CD4-positive, alpha-beta T cell (primary cell): ENCODE measurements around the gene DYNLT5. TPM values are rescaled to one million over a fixed set of nuclear protein-coding genes. Genes with fewer than 3 reads are reported as not detected.
"Not testable (repeated sequence)": the region's sequence is repeated elsewhere in the genome, so short reads cannot be mapped to it uniquely, and the experiment has no call there.

Experiments
- ATAC-seq: fragments of 200-7000 bp; cut with Tn5 transposase; one replicate; pipeline ENCODE4 v1.10.0; 2022; ENCODE audit warnings: mild to moderate bottlenecking; ENCODE audit not compliant: poor library complexity
- CTCF ChIA-PET: fragments of 350-600 bp; sonication (Branson Sonifier 250); formaldehyde crosslinking; loops from one replicate; lab custom pipeline; 2021; ENCODE audit warnings: antibody characterized with exemption, inconsistent platforms; lab: Charles Lee
- POLR2A ChIA-PET: fragments of 350-600 bp; sonication (Branson Sonifier 250); formaldehyde crosslinking; loops from one replicate; lab custom pipeline; 2021; ENCODE audit warnings: antibody characterized with exemption, inconsistent platforms; lab: Charles Lee
- DNase-seq, 14 experiments: peaks; one replicate each; pipeline ENCODE4 v3.0.0-alpha.2; 2013 to 2020; ENCODE audit warnings: mixed read lengths in 2 of 14
- H3K27ac ChIP-seq, 2 donors: one replicate each; pipeline versions ENCODE4 v1.5.1 to v1.7.0; 2013; ENCODE audit warnings: low read length in 2 of 2, low read depth in 1 of 2, mild to moderate bottlenecking in 1 of 2
- H3K27me3 ChIP-seq, 2 experiments: 1 replicate in 1 of 2; 2 replicates in 1 of 2; pipeline versions ENCODE4 v1.6.1 to v1.7.0; 2013; ENCODE audit warnings: low read length in 2 of 2, control low read depth in 1 of 2, mild to moderate bottlenecking in 1 of 2, moderate library complexity in 1 of 2; ENCODE audit not compliant: insufficient read depth in 2 of 2, control insufficient read depth in 1 of 2
- H3K36me3 ChIP-seq: one replicate; pipeline ENCODE4 v1.6.1; 2013; ENCODE audit warnings: low read length, control low read depth; ENCODE audit not compliant: insufficient read depth
- H3K4me1 ChIP-seq: one replicate; pipeline ENCODE4 v1.6.1; 2013; ENCODE audit warnings: low read length, control low read depth; ENCODE audit not compliant: insufficient read depth
- H3K4me3 ChIP-seq: one replicate; pipeline ENCODE4 v1.5.1; 2013; ENCODE audit warnings: mild to moderate bottlenecking, low read length, moderate library complexity
- H3K9me3 ChIP-seq, 2 experiments: 1 replicate in 1 of 2; 2 replicates in 1 of 2; pipeline versions ENCODE4 v1.6.1 to v1.7.0; 2013; ENCODE audit warnings: low read length in 2 of 2, mild to moderate bottlenecking in 2 of 2, control low read depth in 1 of 2, moderate library complexity in 1 of 2; ENCODE audit not compliant: control insufficient read depth in 1 of 2, insufficient read depth in 1 of 2
- H3K27ac Mint-ChIP-seq: one replicate; pipeline ENCODE4 v1.8.0; 2020; ENCODE audit warnings: mixed read lengths
- H3K27me3 Mint-ChIP-seq: one replicate; pipeline ENCODE4 v1.8.0; 2021; ENCODE audit warnings: mixed read lengths
- H3K36me3 Mint-ChIP-seq: one replicate; pipeline ENCODE4 v1.8.0; 2021; ENCODE audit warnings: low read depth, mixed read lengths
- H3K4me1 Mint-ChIP-seq: one replicate; pipeline ENCODE4 v1.8.0; 2021; ENCODE audit warnings: low read depth, mixed read lengths
- H3K4me3 Mint-ChIP-seq: one replicate; pipeline ENCODE4 v1.8.0; 2020; ENCODE audit warnings: mild to moderate bottlenecking, mixed read lengths
- H3K9me3 Mint-ChIP-seq: one replicate; pipeline ENCODE4 v1.8.0; 2020; ENCODE audit warnings: mixed read lengths
- CTCF ChIP-seq: fragments of 200-600 bp; IDR thresholded peaks from one replicate; pipeline ENCODE4 v1.8.0; 2022; ENCODE audit warnings: antibody characterized with exemption, mild to moderate bottlenecking
- intact Hi-C, 2 experiments: fragments of 100-400 bp; cut with DNase I in 1 of 2; cut with micrococcal nuclease in 1 of 2; formaldehyde crosslinking; loops; one replicate each; pipeline versions ENCODE4 v1.15.1 to v1.9.0; 2023 to 2025; cut with DNase I, micrococcal nuclease
- total RNA-seq, 174 experiments: library from RNA in 2 of 174; stranded (reverse) in 2 of 174; gene quantifications; one replicate each; pipeline ENCODE4 v1.2.3 and lab custom pipeline; 2021 to 2026

Gene DYNLT5
- total RNA-seq, 2 experiments from 2014 or later: not detected

- CTCF ChIA-PET: no interaction called here
- POLR2A ChIA-PET: no interaction called here
- H3K9me3 ChIP-seq: no peaks in the 10 kb centered on the region
- H3K9me3 Mint-ChIP-seq: no peaks in the 10 kb centered on the region
- no peak overlapping the region for H3K4me3 Mint-ChIP-seq
- no peak overlapping the region for H3K4me3 ChIP-seq
- H3K27me3 Mint-ChIP-seq: no peaks in the 10 kb centered on the region
- no peaks in the 10 kb centered on the region for H3K36me3 ChIP-seq
- intact Hi-C loops: no loop called here
- no peak for DNase-seq
- no peaks in the 10 kb centered on the region for H3K4me1 ChIP-seq
- peaks cover 14% of the 10 kb centered on the region for H3K4me1 Mint-ChIP-seq
- H3K36me3 Mint-ChIP-seq: no peaks in the 10 kb centered on the region
- H3K27me3 ChIP-seq: no peaks in the 10 kb centered on the region
- no peak overlapping the region for H3K27ac ChIP-seq
- ATAC-seq: no peak
- no peak for TF ChIP-seq CTCF
- no peak overlapping the region for H3K27ac Mint-ChIP-seq
Observed at GRCh38 chr1:66791621-66792610, 39.7 kb downstream of the DYNLT5 start.

- H3K9me3 Mint-ChIP-seq, H3K4me1 Mint-ChIP-seq, H3K27ac ChIP-seq, H3K27me3 Mint-ChIP-seq, H3K27ac Mint-ChIP-seq, H3K4me1 ChIP-seq, ATAC-seq, H3K4me3 ChIP-seq, H3K9me3 ChIP-seq, intact Hi-C loops, H3K36me3 ChIP-seq, H3K27me3 ChIP-seq, H3K4me3 Mint-ChIP-seq, H3K36me3 Mint-ChIP-seq, DNase-seq: not testable (repeated sequence)
- CTCF ChIA-PET: interaction anchor here (0.5 kb wide), 1 partner anchor 416 kb away, joined by 3 read pairs; no protein-coding TSS in a partner anchor
- POLR2A ChIA-PET: interaction anchor here (0.9 kb wide), 1 partner anchor 135 kb away, joined by 3 read pairs; no protein-coding TSS in a partner anchor
Observed at GRCh38 chr1:66795839-66796238, 43.6 kb downstream of the DYNLT5 start.

GRCh38 chr1:66809245-66809644, 57.0 kb downstream of the DYNLT5 start:
- CTCF ChIA-PET: interaction anchor here (1.0 kb wide), 1 partner anchor 9 kb away, joined by 3 read pairs; no protein-coding TSS in a partner anchor

More at GRCh38 chr1:66809245-66809644, 57.0 kb downstream of the DYNLT5 start:
- no peaks in the 10 kb centered on the region for H3K9me3 Mint-ChIP-seq
- no peaks in the 10 kb centered on the region for H3K36me3 Mint-ChIP-seq
- POLR2A ChIA-PET: no interaction called here
- H3K27ac Mint-ChIP-seq: no peak overlapping the region
- H3K4me1 ChIP-seq: no peaks in the 10 kb centered on the region
- H3K4me3 ChIP-seq: no peak overlapping the region
- no peak for TF ChIP-seq CTCF
- no peaks in the 10 kb centered on the region for H3K27me3 Mint-ChIP-seq
- intact Hi-C loops: no loop called here
- no peaks in the 10 kb centered on the region for H3K4me1 Mint-ChIP-seq
- no peaks in the 10 kb centered on the region for H3K27me3 ChIP-seq
- no peak overlapping the region for H3K27ac ChIP-seq
- no peaks in the 10 kb centered on the region for H3K36me3 ChIP-seq
- no peak overlapping the region for H3K4me3 Mint-ChIP-seq
- no peak for ATAC-seq
- H3K9me3 ChIP-seq: no peaks in the 10 kb centered on the region
- DNase-seq: no peak
